Measurements from ENCODE around the gene ISG15.
"Not testable (repeated sequence)": the region's sequence is repeated elsewhere in the genome, so short reads cannot be mapped to it uniquely, and the experiment has no call there.

Gene ISG15

GRCh38 chr1:1013922-1014648 lies 788 bp downstream of the ISG15 start:
- no peak for DNase-seq

DNA sequence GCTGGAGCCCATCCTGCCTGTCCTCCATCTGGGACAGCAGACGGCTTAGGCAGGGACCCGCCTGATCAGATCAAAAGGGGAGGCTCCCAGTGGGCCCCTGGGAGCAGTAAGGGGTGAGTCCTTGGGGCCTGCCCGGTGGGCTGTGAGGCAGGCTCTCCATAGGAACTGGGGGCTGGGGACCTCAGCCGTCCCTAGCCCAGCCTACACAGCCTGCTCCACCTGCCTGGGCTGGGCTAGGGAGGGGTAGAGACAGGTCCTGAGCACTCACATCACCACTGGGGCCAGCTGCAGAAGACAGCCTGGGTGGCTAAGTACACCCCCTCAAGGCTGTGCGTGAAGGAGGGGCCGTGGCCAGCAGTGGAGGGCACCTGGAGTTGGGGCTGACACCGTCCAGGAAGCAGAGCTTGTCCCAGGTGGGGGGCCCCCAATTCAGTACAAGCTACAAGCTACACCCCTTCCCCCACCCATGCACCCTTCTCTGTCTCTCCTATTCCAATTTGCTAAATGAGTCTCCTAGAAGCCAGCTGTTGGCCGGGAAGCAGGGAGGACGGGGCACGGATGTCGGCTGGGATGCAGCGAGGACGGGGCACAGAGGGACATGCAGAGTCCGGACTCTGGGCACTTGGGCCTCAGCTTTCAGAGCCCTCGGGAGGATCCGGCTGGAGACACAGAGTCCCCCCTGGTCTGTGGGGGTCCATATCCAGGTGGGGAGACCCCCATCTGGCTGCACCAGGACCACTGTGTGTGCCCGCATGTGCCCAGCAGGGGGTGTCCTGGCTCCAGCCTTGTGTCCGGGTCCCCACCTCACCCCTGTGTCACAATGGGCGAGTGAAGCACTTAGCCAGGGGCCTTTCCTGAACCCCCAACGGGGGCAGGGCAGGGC lies 1.7 kb downstream of the ISG15 start:
- DNase-seq = no peak

DNA sequence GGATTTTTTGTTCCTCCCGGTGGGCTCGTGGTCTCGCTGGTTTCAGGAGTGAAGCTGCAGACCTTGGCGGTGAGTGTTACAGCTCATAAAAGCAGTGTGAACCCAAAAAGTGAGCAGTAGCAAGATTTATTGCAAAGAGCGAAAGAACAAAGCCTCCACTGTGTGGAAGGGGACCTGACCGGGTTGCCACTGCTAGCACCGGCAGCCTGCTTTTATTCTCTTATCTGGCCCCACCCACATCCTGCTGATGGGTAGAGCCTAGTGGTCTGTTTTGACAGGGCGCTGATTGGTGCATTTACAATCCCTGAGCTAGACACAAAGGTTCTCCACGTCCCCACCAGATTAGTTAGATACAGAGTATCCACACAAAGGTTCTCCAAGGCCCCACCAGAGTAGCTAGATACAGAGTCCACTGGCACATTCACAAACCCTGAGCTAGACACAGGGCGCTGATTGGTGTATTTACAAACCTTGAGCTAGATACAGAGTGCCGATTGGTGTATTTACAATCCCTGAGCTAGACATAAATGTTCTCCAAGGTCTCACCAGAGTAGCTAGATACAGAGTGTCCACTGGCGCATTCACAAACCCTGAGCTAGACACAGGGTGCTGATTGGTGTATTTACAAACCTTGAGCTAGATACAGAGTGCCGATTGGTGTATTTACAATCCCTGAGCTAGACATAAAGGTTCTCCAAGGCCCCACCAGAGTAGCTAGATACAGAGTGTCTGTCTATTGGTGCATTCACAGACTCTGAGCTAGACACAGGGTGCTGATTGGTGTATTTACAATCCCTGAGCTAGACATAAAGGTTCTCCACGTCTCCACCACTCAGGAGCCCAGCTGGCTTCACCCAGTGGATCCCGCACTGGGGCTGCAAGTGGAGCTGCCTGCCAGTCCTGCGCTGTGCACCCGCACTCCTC lies 4.4 kb downstream of the ISG15 start:
- not testable (repeated sequence) for DNase-seq

DNA sequence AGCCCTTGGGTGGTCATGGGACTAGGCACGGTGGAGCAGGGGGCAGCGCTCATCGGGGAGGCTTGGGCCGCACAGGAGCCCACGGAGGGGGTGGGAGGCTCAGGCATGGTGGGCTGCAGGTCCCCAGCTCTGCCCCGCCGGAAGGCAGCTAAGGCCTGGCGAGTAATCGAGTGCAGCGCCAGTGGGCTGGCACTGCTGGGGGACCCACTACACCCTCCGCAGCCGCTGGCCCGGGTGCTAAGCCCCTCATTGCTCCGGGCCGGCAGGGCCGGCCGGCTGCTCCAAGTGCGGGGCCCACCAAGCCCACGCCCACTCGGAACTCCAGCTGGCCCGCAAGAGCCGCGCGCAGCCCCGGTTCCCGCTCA lies 5.0 kb downstream of the ISG15 start:
- DNase-seq = not testable (repeated sequence)

- no peak for DNase-seq
These were observed 6.1 kb downstream of the ISG15 start for GRCh38 chr1:1019122-1019999.

- no peak for DNase-seq
These were observed 6.7 kb downstream of the ISG15 start, which contains the start of gene AGRN for GRCh38 chr1:1020000-1020404. Gene AGRN (plus strand): TSS chr1:1020120. CDS start chr1:1020173, 53 bp downstream.

- no peak for DNase-seq
These were observed 7.2 kb downstream of the ISG15 start for GRCh38 chr1:1020415-1021009.

- DNase-seq = no peak
These were observed 8.0 kb downstream of the ISG15 start for GRCh38 chr1:1021010-1021919.

GRCh38 chr1:1021920-1022259 lies 8.6 kb downstream of the ISG15 start:
- no peak for DNase-seq

DNA sequence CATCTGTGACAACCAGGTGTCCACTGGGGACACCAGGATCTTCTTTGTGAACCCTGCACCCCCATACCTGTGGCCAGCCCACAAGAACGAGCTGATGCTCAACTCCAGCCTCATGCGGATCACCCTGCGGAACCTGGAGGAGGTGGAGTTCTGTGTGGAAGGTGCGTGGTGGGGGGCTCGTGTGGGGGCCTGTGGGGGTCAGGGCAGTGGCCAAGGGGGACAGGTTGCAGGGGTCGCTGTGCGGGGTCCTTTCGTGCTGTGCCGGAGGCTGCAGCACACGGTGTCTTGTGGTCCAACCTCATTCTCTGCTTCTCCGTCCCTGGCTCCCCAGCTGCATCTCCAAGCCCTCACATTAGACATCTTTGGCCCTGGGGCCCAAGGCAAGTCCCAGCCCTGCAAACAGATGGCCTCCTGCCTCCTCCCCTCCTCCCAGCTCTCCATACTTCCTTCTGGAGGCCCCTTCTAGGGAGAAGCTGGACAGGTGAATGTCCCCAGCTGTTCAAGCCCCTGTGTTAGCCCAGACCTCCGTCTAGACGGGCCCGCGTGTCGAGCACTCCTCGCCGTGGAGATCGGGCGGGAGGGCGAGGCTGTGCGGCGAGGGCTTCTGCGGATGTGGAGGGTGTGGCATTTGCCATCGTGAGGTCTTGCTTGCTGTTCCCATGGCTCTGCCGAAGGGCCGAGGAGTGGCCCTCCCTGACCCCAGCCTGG lies 9.2 kb downstream of the ISG15 start:
- no peak for DNase-seq

- DNase-seq = no peak
These were observed 10.4 kb downstream of the ISG15 start for GRCh38 chr1:1023700-1024099.

- no peak for DNase-seq
These were observed 11.0 kb downstream of the ISG15 start for GRCh38 chr1:1024149-1024770.

GRCh38 chr1:1024771-1025699 lies 11.7 kb downstream of the ISG15 start:
- no peak for DNase-seq

GRCh38 chr1:1025730-1026129 lies 12.4 kb downstream of the ISG15 start:
- DNase-seq = no peak

DNA sequence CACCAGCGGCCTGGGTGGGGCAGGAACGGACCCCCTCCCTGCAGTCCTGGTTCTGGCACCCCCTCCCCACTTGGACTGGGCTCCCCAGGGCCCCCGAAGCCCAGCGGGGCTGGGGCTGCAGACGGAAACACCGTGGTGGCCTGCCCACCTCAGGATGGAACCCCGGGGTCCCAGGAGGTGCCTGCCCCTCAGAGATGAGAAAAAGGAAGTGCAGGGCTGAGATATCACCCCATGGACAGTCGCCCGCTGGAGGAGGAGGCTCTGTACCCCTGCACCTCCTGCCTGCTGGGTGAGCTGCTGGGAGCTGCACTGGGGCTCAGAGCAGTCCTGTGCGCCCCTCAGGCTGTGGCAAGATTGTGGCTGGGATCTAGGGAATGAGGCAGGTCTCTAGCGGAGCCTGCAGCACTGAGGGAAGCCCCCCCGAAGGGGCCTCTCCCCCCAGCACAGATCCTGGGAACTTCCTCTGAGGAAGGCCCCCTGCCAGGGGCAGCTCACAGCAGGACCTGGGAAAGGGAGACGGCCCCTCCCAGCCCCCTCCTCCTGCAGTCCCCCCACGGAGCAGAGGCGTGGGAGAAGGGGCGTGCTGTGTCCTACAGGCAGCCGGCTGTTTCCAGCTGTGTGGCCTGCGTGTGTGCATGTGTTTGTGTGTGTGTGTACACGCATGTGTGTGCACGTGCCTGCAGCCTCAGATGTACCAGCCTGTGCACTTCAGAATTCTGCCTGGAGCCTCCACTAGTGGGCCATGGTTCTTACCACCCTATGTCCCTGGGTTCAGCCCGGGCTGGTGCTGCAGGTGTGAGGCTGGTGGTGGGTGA lies 13.5 kb downstream of the ISG15 start:
- no peak for DNase-seq

GRCh38 chr1:1027791-1028190 lies 14.5 kb downstream of the ISG15 start:
- DNase-seq = no peak
